ENCODE results near the gene MYBBP1A.

DNA sequence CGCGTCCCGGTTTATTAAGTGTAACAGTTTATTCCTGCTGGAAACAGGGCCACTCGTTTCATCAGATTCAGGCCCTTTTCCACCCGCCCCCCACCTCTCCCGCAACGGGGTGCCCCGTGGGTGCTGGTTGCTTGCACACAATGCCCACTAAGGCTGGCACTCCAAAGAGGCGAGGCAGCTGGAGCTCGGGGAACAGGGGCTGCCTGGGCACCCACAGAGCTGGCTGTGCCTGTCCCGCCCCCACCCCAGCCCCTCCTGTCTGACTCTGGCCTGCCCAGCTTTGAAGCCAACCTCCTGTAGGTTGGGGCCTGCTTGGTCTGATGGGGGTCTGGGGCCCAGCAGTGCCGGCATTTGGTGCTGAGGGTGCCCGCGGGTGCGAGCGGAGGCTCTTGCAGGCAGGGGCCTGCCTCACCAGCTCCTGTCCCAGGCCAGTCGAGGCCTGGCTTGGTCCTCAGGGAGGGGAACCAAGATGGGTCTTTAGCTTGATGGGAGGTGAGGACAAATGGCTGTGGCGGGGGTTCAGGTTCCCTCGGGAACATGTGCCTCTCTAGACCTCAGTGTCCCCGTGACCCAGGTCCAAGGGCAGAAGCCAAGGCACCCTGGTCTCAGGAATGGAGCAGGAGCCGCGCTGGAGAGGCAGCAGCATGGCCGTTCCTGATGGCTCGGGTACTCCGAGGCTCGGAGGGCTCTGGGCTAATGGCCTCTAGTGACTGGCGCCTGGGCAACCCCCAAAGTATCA is 20.1 kb downstream of the MYBBP1A start:
- TF ChIP-seq ZFP30 (CRISPR knock-in tag; IDR thresholded peaks at IDR 0.05), result no peak
- TF ChIP-seq CREB5 (CRISPR knock-in tag; IDR thresholded peaks at IDR 0.05; ENCODE audit: low read depth), result no peak
- TF ChIP-seq, protein P1, sequence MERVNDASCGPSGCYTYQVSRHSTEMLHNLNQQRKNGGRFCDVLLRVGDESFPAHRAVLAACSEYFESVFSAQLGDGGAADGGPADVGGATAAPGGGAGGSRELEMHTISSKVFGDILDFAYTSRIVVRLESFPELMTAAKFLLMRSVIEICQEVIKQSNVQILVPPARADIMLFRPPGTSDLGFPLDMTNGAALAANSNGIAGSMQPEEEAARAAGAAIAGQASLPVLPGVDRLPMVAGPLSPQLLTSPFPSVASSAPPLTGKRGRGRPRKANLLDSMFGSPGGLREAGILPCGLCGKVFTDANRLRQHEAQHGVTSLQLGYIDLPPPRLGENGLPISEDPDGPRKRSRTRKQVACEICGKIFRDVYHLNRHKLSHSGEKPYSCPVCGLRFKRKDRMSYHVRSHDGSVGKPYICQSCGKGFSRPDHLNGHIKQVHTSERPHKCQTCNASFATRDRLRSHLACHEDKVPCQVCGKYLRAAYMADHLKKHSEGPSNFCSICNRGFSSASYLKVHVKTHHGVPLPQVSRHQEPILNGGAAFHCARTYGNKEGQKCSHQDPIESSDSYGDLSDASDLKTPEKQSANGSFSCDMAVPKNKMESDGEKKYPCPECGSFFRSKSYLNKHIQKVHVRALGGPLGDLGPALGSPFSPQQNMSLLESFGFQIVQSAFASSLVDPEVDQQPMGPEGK (CRISPR knock-in tag; IDR thresholded peaks at IDR 0.05; ENCODE audit: borderline replicate concordance), result no peak
- TF ChIP-seq ARNTL (CRISPR knock-in tag; IDR thresholded peaks at IDR 0.05; ENCODE audit: borderline replicate concordance, low read depth), result no peak
- no peak for TF ChIP-seq TCF4 (CRISPR knock-in tag; IDR thresholded peaks at IDR 0.05; ENCODE audit: borderline replicate concordance)
- TF ChIP-seq CSDC2 (CRISPR knock-in tag; IDR thresholded peaks at IDR 0.05), result no peak
